GM10266 (cell line): ENCODE measurements around the gene PSME1.

Source experiments
- DNase-seq: peaks from one replicate; pipeline ENCODE4 v3.0.0; 2012; ENCODE audit errors: extremely low spot score
- CTCF ChIP-seq: IDR thresholded peaks from 2 replicates; pipeline ENCODE4 v1.5.1; 2012; ENCODE audit warnings: mild to moderate bottlenecking, low read depth; ENCODE audit not compliant: control insufficient read depth, insufficient read depth; ENCODE audit errors: missing control alignments

The PSME1 gene

GRCh38 chr14:24150567-24150966 lies 14.6 kb downstream of the PSME1 start:
- TF ChIP-seq CTCF, result no peak
- DNase-seq, result no peak

GRCh38 chr14:24150993-24151392 lies 15.0 kb downstream of the PSME1 start:
- DNase-seq, result no peak
- TF ChIP-seq CTCF, result no peak

- no peak for TF ChIP-seq CTCF
- DNase-seq, result no peak
Measured at GRCh38 chr14:24151404-24152080, 15.5 kb downstream of the PSME1 start.

GRCh38 chr14:24155100-24155499 lies 19.1 kb downstream of the PSME1 start:
- no peak for DNase-seq
- no peak for TF ChIP-seq CTCF

- TF ChIP-seq CTCF, result no peak
- DNase-seq, result no peak
Measured at GRCh38 chr14:24156840-24157239, 20.8 kb downstream of the PSME1 start.

GRCh38 chr14:24157331-24157730 lies 21.3 kb downstream of the PSME1 start:
- TF ChIP-seq CTCF, result no peak

GRCh38 chr14:24159777-24160498 lies 23.9 kb downstream of the PSME1 start:
- TF ChIP-seq CTCF, result no peak

More at GRCh38 chr14:24157331-24157730, 21.3 kb downstream of the PSME1 start:
- DNase-seq, result no peak

More at GRCh38 chr14:24159777-24160498, 23.9 kb downstream of the PSME1 start:
- no peak for DNase-seq
